ENCODE measurements around the gene PNLIPRP2.

DNA sequence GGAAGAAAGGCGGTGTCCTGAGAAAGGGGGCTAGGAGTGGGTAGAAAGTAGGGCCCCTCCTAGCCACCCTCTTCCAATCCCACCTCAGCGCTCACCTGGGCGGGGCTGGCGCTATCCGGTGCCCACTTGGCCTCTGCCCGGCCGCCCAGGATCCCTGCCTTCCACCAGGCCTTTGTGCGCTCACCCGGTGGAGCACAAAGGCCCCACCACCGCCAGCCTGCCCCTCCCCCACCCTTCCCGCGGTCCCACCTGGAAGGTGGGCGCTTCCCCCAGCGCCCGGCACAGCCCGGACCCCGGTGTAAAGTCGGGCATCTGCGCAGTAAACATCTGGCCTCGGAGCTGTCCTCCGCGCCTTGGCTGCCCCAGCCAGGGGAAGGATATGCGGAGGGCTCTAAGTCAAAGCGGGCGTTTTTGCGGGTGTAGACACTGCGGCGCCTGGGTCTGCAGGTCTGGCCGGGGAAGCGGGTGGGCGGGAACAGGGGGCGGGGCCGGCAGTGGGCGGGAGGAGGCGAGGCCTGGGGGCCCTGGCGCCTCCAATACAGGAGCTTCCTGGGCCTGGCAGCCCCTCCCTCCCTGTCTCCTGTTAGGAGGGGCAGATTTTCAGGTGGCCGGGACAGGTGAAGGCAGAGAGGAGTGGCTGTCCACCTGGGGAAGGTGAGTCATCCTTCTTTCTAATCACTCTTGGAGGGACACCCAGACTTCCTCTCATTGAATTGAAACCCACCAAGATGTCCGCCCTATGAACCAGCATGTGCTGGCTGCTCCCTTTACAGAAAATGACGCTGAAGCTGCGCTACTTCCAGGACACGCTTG is 49.3 kb downstream of the PNLIPRP2 start:
- TF ChIP-seq, protein P1, sequence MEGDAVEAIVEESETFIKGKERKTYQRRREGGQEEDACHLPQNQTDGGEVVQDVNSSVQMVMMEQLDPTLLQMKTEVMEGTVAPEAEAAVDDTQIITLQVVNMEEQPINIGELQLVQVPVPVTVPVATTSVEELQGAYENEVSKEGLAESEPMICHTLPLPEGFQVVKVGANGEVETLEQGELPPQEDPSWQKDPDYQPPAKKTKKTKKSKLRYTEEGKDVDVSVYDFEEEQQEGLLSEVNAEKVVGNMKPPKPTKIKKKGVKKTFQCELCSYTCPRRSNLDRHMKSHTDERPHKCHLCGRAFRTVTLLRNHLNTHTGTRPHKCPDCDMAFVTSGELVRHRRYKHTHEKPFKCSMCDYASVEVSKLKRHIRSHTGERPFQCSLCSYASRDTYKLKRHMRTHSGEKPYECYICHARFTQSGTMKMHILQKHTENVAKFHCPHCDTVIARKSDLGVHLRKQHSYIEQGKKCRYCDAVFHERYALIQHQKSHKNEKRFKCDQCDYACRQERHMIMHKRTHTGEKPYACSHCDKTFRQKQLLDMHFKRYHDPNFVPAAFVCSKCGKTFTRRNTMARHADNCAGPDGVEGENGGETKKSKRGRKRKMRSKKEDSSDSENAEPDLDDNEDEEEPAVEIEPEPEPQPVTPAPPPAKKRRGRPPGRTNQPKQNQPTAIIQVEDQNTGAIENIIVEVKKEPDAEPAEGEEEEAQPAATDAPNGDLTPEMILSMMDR (IDR thresholded peaks at IDR 0.05) = no peak
- no peak for TF ChIP-seq POLR2A (IDR thresholded peaks at IDR 0.05)

Measured in body of pancreas (tissue), 4 donors.